GM12874 (cell line): ENCODE measurements around the gene PROCR.

Experiments used
- CTCF ChIP-seq: IDR thresholded peaks from 2 replicates; pipeline ENCODE4 v1.5.1; 2011; ENCODE audit warnings: low read depth, mild to moderate bottlenecking, control low read depth, low read length, moderate library complexity; ENCODE audit not compliant: insufficient read depth

Gene PROCR

GRCh38 chr20:35200267-35200666, 28.4 kb downstream of the PROCR start:
- TF ChIP-seq CTCF: no peak

GRCh38 chr20:35206802-35207201, 34.9 kb downstream of the PROCR start:
- TF ChIP-seq CTCF: no peak

- peak; percentile 57; the same call in 1 of the 2 replicates for TF ChIP-seq CTCF
These were observed 36.2 kb downstream of the PROCR start for GRCh38 chr20:35207950-35208611.

- no peak for TF ChIP-seq CTCF
These were observed 43.4 kb downstream of the PROCR start for GRCh38 chr20:35215066-35215956.

- TF ChIP-seq CTCF: no peak
These were observed 44.7 kb downstream of the PROCR start for GRCh38 chr20:35216541-35216940.

- TF ChIP-seq CTCF: no peak
These were observed 52.1 kb downstream of the PROCR start for GRCh38 chr20:35223941-35224340.

GRCh38 chr20:35224536-35224935, 52.7 kb downstream of the PROCR start:
- TF ChIP-seq CTCF: no peak
